NCI-H2196 (cell line): ENCODE data around the gene BTNL9.
"Not testable (repeated sequence)": the region's sequence is repeated elsewhere in the genome, so short reads cannot be mapped to it uniquely, and the experiment has no call there.

Experiments
- DNase-seq: peaks from one replicate; lab custom pipeline; 2025; ENCODE audit not compliant: unreplicated experiment; lab: John Stamatoyannopoulos, UW

The BTNL9 gene

GRCh38 chr5:181060924-181061323, 20.9 kb downstream of the BTNL9 start:
- no peak for DNase-seq

- DNase-seq: no peak
These were observed 21.6 kb downstream of the BTNL9 start for GRCh38 chr5:181061645-181062044.

GRCh38 chr5:181062631-181063030, 22.6 kb downstream of the BTNL9 start:
- DNase-seq: no peak

GRCh38 chr5:181063514-181063913, 23.4 kb downstream of the BTNL9 start:
- no peak for DNase-seq

- DNase-seq: no peak
These were observed 24.9 kb downstream of the BTNL9 start for GRCh38 chr5:181064987-181065386.

GRCh38 chr5:181069767-181070491, 29.9 kb downstream of the BTNL9 start:
- DNase-seq: no peak

GRCh38 chr5:181070523-181070922, 30.5 kb downstream of the BTNL9 start:
- no peak for DNase-seq

GRCh38 chr5:181071257-181071656, 31.2 kb downstream of the BTNL9 start:
- no peak for DNase-seq

- no peak for DNase-seq
These were observed 36.9 kb downstream of the BTNL9 start for GRCh38 chr5:181076920-181077319.

- no peak for DNase-seq
These were observed 41.9 kb downstream of the BTNL9 start for GRCh38 chr5:181081989-181082388.

- no peak for DNase-seq
These were observed 44.6 kb downstream of the BTNL9 start for GRCh38 chr5:181084621-181085195.

- no peak for DNase-seq
These were observed 46.2 kb downstream of the BTNL9 start for GRCh38 chr5:181086026-181086883.

- no peak for DNase-seq
These were observed 46.8 kb downstream of the BTNL9 start for GRCh38 chr5:181086884-181087205.

GRCh38 chr5:181087309-181087708, 47.2 kb downstream of the BTNL9 start:
- DNase-seq: no peak

GRCh38 chr5:181088289-181088688, 48.2 kb downstream of the BTNL9 start:
- DNase-seq: no peak

- no peak for DNase-seq
These were observed 52.4 kb downstream of the BTNL9 start for GRCh38 chr5:181092428-181092827.

GRCh38 chr5:181095162-181095561, 55.1 kb downstream of the BTNL9 start:
- not testable (repeated sequence) for DNase-seq

- not testable (repeated sequence) for DNase-seq
These were observed 56.8 kb downstream of the BTNL9 start for GRCh38 chr5:181096721-181097382.

- DNase-seq: not testable (repeated sequence)
These were observed 57.3 kb downstream of the BTNL9 start for GRCh38 chr5:181097383-181097753.

- not testable (repeated sequence) for DNase-seq
These were observed 57.9 kb downstream of the BTNL9 start for GRCh38 chr5:181097759-181098491.
